ENCODE data around the gene FOXP1.

FOXP1 gene

GRCh38 chr3:71380096-71380495, 203.4 kb downstream of the FOXP1 start:
- no peak overlapping the region for H3K4me3 ChIP-seq (ENCODE audit: control insufficient read depth, low read depth, low read length)
- TF ChIP-seq, protein P1, sequence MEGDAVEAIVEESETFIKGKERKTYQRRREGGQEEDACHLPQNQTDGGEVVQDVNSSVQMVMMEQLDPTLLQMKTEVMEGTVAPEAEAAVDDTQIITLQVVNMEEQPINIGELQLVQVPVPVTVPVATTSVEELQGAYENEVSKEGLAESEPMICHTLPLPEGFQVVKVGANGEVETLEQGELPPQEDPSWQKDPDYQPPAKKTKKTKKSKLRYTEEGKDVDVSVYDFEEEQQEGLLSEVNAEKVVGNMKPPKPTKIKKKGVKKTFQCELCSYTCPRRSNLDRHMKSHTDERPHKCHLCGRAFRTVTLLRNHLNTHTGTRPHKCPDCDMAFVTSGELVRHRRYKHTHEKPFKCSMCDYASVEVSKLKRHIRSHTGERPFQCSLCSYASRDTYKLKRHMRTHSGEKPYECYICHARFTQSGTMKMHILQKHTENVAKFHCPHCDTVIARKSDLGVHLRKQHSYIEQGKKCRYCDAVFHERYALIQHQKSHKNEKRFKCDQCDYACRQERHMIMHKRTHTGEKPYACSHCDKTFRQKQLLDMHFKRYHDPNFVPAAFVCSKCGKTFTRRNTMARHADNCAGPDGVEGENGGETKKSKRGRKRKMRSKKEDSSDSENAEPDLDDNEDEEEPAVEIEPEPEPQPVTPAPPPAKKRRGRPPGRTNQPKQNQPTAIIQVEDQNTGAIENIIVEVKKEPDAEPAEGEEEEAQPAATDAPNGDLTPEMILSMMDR (conservative IDR thresholded peaks at IDR 0.05; ENCODE audit: control insufficient read depth, insufficient read depth, low read depth, low read length): no peak
- peak; percentile 26 for DNase-seq (ENCODE audit: low read depth)

DNA sequence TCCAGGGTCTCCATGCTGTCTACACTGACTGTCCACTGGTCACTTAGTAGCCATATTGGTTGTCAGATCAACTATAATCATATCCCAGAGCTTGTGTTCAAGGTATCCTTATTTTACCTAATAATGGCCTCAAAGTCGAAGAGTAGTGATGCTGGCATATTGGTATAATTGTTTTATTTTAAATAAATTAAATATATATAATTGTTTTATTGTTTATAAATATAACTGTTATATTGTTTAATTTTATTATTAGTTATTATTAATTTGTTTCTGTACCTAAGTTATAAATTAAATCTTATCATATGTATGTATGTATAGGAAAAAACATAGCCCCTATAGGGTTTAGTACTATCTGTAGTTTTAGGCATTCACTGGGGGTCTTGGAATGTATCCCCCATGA, 205.0 kb downstream of the FOXP1 start:
- no peak for DNase-seq (ENCODE audit: low read depth)
- H3K4me3 ChIP-seq (ENCODE audit: control insufficient read depth, low read depth, low read length): no peak overlapping the region
- TF ChIP-seq, protein P1 (conservative IDR thresholded peaks at IDR 0.05; ENCODE audit: control insufficient read depth, insufficient read depth, low read depth, low read length): no peak

GRCh38 chr3:71376911-71377310, 206.6 kb downstream of the FOXP1 start:
- no peak overlapping the region for H3K4me3 ChIP-seq (ENCODE audit: control insufficient read depth, low read depth, low read length)
- no peak for DNase-seq (ENCODE audit: low read depth)
- TF ChIP-seq, protein P1 (conservative IDR thresholded peaks at IDR 0.05; ENCODE audit: control insufficient read depth, insufficient read depth, low read depth, low read length): no peak

- TF ChIP-seq, protein P1 (conservative IDR thresholded peaks at IDR 0.05; ENCODE audit: control insufficient read depth, insufficient read depth, low read depth, low read length): no peak
- no peak overlapping the region for H3K4me3 ChIP-seq (ENCODE audit: control insufficient read depth, low read depth, low read length)
- DNase-seq (ENCODE audit: low read depth): no peak
Observed at GRCh38 chr3:71376503-71376902, 207.0 kb downstream of the FOXP1 start.

DNA sequence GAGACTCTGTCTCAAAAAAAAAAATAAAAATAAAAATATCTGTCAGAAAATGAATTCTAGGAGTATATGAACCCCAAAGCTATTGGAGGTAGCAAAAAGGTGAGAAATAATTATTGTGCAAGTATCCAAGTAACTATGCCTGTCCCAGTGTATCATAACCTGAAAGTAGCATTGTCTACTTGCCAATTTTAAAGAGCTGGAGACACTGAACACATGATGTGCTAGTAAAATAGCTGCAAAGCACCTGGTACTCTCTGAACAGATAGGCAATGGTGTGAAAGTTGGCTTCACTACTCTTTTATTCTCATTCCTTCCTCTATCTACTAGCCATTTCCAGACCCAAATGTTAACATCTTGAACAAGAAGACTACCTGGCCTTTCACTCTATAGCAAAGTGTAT, 208.9 kb downstream of the FOXP1 start:
- TF ChIP-seq, protein P1 (conservative IDR thresholded peaks at IDR 0.05; ENCODE audit: control insufficient read depth, insufficient read depth, low read depth, low read length): no peak
- DNase-seq (ENCODE audit: low read depth): no peak
- H3K4me3 ChIP-seq (ENCODE audit: control insufficient read depth, low read depth, low read length): no peak overlapping the region

- no peak for DNase-seq (ENCODE audit: low read depth)
- no peak overlapping the region for H3K4me3 ChIP-seq (ENCODE audit: control insufficient read depth, low read depth, low read length)
- TF ChIP-seq, protein P1 (conservative IDR thresholded peaks at IDR 0.05; ENCODE audit: control insufficient read depth, insufficient read depth, low read depth, low read length): no peak
Observed at GRCh38 chr3:71372911-71373637, 210.5 kb downstream of the FOXP1 start.
